GOT3 (cell line): ENCODE data around the gene ARRDC2.
"Not testable (repeated sequence)": the region's sequence is repeated elsewhere in the genome, so short reads cannot be mapped to it uniquely, and the experiment has no call there.

Source experiments
- DNase-seq: peaks from one replicate; lab custom pipeline; 2025; ENCODE audit warnings: mixed read lengths; lab: John Stamatoyannopoulos, UW

ARRDC2 gene

DNA sequence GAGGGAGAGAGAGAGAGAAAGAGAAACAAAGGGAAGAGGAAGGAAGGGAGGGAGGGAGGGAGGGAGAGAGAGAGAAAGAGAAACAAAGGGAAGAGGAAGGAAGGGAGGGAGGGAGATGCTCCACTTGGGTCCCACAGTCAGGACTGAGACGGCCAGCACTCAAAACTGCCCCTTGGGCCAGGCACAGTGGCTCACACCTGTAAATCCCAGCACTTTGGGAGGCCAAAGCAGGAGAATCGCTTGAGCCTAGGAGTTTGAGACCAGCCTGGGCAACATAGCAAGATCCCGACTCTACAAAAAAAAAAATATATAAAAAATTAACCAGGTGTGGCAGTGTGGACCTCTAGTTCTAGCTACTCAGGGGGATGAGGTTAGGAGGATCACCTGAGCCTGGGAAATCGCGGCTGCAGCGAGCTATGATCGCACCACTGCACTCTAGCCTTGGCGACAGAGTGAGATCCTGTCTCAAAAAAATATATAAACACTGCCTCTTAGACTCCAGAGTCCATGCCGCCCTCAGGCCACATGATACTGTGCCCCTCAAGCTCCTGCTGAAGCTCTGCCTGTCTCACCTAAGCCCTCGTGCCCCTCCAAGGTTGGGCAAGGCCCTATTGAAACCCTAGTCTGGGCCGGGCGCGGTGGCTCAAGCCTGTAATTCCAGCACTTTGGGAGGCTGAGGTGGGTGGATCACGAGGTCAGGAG, 8.4 kb downstream of the ARRDC2 start:
- DNase-seq, result no peak

DNA sequence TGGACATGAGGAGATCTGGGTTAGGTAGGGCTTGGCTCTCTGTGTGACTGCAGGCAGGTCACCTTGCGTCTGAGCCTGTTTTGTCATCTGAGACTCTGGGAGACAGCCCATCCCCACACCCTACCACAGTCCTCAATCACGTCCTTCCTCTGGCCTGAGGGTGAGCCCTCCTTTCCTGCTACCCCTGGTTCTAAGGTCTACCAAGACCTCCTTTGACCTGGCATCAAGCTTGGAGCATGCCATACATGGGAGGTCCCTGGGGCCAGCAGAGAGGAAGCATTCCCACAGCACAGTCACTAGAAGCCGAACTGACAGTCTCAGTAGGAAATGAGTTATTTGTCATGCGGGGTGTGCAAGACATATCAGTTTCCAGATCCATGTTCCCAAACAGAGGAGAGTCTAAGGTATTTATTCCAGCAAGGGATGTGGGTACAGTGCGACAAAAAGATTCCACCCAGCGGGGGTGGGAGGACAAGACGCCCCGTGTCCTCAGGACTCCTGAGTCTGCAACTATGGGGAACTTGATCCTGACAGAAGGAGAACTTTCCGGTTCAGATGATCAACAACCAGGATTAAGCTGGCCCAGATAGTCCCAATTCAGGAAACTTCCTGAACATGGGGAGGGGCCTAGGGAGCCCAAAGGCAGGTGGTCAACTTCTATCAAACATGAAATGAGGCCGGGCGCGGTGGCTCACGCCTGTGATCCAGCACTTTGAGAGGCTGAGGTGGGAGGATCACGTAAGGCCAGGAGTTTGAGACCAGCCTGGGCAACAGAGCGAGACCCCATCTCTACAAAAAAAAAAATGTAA, 9.5 kb downstream of the ARRDC2 start:
- no peak for DNase-seq

DNA sequence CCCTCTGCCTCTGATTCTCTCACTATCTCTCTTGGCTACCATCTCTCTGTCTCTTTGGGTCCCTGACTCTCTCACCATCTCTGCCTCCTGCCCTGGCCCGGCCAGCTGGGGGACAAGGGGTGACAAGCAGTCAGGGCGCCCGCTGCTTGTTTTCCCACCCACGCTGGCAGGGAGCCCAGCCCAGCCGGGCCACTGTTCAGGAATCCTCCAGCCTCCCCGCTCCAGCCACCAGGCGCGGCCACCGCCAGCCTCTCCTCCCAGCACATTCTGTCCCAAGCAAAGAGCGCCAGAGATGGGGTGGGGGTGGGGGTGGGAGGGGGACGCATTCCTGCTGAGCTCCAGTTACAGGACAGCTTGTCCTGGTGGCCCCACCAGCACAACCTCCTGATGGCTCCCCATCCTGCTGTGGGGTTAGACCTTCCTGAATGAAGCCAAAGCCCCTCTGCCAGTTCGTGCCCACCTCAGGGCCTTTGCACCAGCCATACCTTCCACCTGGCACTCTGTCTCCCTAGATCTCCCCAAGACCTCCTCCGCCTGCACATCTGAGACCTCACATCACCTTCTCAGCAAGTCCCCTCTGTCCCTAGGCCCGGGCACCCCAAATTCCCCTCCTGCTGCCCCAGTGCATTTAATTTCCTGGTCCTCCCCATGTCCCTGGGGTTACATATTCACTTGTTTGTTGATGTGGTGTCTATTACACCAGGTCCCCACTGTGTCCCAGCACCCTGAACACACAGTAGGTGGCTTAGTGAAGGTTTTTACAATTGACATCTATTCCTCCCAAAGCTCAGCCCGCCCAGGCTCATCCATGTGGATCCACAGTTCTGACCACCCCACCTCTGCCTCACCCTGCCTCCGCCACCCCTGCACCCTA, 12.5 kb downstream of the ARRDC2 start:
- no peak for DNase-seq

DNA sequence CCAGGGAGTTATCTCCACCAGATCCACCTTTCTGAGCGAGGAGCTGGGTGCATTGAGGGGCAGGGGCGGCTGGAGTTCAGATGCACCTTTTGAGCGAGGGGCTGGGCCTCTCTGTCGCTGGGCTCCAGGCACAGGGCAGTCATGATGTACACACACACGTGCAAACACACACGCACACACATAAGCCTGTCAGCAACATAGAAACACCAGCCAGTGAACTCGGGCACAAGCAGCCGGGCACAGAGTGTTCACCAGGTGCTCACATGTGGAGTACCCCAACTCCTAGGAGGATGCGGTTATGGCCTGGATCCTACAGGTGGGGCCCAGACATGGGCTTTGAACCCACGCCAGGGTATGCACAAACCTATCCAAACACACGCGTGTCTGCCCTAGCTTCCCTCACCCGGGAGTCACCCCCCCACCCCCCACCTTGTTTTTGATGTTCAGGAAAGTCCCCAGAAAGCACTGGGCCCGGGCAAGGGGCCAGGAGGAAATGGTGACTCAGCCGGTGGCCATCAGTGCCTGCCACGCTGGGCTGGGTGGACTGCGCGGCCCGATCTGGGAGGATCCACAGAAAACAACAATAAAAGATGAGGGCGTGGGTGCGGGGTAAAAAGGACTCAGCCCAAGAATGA, 13.3 kb downstream of the ARRDC2 start:
- no peak for DNase-seq

DNA sequence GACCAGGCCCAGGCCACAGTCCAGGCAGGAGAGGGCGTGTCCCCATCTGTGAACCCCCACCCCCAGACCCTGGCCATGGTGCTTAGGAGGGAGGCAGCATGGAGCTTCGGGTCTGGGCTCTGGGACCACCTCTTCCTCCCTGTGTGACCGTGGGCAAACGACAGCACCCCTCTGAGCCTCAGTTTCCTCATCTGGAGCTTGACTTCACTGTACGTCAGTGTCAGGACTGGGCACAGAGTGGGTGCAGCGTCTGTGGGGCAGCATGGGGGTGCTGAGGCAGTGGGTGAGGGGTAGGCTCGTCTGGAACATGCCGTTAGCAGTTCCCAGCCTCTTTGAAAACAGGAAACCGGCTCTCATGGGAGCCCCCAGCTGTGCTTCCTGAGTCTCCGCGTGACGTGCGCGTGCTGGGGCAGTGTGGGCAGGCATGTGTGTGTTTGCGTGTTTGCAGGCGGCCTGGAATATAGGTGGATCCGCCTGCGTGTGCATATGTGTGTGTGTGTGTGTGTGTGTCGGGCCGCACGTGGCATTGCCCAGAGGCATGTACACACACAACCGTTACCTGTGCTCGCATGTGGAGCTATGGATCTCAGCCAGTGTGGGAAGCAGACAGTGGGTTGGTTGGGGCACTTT, 15.8 kb downstream of the ARRDC2 start:
- DNase-seq, result no peak

DNA sequence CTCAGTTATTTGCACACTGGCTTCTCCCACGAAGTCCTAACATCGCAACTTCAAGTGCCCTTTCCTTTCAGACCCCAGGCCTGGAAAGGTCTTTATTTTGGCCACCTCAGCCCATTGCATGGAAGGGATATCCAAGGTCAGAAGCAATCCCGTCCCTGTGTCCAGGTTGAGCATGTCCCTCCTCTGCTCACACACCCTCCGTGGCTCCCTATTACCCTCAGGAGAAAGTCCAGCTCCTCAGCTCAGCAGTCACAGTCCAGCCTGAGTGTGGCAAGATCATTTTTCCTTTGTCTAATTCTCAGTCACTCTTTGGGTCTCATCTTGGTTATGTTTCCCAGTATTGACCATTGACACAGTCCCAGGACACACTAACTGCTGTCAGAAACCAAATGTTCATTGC, 19.2 kb downstream of the ARRDC2 start:
- DNase-seq, result no peak

DNA sequence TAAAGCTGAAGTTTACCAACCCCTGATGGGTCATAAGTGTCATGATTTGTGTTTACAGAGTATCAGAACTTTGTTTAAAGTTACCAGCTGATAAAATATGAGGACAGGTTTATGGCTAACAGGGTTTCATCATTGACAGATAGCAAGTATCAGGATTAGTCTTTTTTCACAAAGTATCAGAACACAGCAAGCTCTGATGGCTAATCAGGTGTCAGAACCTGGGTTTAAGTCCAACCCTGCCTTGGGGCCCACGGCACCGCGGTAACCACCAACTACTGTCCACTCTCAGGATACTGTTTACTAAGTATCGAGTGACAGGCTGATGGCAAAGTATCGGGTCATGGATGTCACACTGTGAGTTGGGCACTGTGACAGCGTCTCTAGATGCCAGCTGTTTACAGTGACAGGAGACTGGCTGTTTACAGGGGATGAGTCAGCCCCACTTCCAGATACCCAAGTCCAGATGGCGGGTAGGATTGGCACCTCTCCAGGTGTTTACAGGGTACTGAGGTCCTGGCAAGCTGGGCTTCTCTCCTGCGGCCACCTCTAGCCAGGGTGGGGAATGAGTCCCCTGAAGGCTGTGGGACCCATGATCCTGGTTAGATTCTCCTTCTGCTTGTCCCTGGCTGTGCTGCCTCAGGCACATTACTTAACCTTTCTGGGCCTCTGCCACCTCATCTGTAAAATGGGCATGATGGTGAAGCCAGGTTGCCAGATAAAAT, 21.8 kb downstream of the ARRDC2 start:
- DNase-seq, result no peak

DNA sequence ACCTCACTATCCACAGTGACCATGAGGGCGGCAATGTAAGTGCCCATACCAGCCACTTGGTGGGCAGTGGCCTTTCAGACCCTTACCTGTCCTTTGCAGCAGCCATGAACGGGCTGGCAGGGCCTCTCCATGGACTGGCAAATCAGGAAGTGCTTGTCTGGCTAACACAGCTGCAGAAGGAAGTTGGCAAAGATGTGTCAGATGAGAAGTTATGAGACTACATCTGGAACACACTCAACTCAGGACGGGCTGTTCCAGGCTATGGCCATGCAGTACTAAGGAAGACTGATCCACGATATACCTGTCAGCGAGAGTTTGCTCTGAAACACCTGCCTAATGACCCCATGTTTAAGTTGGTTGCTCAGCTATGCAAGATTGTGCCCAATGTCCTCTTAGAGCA, 23.4 kb downstream of the ARRDC2 start:
- DNase-seq, result not testable (repeated sequence)

DNA sequence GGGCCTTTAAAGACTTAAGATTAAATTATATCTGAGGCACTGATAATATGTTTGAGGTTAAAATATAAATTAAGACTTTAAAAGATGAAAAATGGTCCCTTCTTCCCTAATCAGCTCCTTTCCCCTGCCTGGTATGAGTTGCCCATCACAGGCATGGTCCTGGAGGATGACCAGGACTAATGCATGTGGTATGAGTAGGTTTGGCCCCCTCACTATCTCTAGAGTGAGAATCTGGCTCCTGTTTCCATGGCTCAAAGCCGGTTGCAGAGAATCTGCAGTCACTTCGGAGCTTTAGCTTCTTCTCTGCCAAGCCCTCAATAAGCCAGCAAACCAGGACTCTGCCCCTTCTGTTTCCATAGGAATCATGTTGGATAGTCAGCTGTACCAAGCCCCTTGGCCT, 24.1 kb downstream of the ARRDC2 start:
- DNase-seq, result not testable (repeated sequence)

DNA sequence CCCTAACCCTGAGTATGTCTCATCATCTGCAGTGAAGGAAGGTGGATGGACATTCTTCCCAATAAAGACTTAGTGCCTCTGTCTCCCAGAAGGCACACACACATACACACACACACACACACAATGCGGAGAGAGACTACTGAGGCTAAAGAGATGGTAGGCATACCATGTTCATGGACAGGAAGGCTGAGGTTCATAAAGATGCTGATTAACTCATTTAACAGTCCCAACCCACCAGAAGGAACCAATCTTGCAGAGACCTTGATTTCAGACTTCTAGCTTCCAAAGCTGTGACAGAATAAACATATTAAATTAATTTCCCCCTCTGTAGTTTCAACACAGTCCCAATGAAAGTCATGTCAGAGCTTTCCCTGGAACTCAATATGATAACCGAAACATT, 33.1 kb downstream of the ARRDC2 start:
- DNase-seq, result no peak

DNA sequence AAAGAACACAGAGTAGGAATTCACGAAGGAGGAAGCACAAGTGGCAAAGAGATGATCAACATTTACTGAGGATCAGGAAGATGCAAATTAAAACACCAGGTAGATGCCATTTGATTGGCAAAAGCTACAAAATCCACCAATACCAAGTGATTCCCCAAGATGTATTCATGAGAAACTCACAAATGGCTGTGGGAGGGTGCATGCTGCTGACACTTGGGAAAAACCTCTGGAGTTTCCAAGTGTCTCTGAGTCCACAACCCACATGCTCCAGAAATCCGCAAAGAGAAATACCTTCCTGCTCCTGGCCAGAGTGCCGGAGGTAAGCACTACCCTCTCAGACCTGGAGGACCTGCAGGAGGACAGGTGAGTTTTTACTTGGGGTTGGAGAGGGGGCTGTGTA, 35.7 kb downstream of the ARRDC2 start:
- DNase-seq, result no peak

DNA sequence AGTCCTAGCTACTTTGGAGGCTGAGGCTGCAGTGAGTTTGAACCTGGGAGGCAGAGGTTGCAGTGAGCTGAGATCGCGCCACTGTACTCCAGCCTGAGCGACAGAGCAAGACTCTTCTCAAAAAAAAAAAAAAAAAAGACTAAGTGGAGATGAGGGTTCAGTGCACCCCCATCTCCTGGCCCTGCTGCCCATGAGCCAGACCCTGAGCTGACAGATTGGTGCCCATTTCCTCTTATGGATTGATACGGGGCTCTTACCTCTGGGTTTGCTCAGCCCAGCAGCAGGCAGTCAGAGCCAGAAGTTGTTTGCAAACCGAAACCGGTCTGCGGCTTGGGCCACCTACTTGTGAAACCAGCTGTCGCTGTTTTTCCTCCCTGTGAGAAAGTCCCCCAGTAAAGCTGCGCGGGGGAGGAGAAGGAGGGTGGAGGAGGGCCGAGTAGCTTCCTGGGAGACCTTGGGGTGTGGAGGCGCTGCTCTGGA, 36.9 kb downstream of the ARRDC2 start:
- no peak for DNase-seq

DNA sequence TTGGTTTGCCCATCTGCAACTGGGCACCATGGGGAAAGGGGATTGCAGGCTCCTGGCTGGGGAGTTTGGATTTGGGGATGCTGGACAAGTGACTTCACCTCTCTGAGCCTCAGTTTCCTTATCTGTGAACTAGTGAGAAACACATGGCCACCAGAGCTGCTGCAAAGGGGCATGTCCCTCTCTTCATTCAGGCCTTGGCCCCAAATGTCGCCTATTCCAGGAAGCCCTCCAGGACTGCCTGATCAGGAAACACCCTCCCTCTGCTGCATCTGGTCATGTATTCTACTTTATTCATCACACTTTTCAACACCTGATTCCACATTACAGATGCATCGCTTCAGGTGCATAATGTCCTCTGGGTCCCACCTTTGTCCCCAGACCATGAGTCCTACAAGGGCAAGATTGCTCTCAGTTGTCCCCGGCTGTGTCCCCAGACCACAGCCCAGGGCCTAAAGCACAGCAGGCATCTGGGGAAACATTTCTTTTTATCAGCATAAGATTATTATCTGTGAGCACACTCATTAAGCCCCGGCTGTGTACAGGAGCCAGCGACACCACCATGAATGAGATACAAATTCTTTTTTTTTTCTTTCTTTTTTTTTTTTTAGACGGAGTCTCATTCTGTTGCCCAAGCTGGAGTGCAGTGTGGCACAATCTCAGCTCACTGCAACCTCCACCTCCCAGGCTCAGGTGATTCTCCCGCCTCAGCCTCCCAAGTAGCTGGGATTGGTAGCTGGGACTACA, 37.5 kb downstream of the ARRDC2 start:
- DNase-seq, result no peak

DNA sequence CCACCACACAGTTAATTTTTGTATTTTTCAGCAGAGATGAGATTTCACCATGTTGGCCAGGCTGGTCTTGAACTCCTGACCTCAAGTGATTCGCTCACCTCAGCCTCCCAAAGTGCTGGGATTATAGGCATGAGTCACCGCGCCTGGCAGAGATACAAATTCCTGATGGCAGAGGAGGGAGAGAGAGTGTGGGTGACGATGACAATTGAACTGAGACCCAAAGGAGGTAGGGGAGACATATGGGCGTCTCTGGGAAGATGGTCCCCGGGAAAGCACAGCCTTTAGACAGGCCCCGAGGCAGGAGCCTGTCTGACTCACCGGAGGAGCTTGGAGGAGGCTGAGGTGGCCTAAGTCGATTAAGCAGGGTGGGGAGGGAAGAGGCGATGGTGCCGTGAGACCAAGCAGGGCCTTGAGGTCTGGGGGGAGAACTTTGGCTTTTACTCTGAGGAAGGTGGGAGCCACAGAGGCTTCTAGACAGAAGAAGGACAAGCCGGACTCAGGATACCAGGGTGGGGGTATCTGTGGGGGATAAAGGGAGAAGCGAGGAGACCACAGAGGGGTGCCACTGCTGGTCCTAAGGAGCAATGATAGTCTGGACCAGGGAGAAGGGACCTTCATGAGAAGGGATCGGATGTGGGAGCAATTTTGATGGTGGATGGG, 38.2 kb downstream of the ARRDC2 start:
- DNase-seq, result no peak

DNA sequence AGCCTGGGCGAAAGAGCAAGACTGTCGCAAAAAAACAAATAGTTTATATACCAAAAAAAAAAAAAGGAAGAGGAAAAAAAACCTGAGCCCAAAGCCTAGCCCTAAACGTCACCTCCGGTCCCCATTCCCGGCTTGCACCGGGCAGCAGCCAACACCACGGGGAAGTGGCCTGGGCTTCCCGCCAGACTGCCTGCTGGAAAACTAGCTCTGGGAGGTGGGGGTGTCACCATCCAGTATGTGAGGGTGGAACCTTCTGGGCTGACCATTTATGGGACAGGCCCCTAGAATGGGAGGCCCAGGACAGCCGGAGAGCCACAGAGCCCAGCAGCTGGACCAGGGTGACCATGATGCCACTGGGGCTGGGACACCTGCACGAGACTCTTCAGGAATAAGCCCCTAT, 41.4 kb downstream of the ARRDC2 start:
- no peak for DNase-seq

DNA sequence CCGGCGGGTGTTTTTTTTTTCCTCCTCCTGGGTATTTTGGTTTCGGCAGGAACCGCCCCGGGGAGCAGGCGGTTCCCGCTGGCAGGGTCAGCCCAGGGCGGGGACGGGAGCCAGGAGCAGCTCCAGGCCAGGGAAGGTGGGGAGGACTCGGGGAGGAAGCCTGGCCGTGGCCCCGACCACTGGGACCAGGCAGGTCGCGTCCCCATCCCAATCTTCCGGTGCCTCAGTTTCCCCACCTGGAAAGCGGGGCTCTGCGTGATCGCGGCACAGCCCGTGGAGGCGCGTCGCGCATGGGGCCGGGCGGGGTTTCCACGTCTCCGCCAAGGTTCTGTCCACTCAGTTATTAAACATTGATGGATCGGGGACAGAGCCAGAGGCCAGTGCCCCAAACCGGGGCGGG, 43.9 kb downstream of the ARRDC2 start:
- DNase-seq, result no peak

DNA sequence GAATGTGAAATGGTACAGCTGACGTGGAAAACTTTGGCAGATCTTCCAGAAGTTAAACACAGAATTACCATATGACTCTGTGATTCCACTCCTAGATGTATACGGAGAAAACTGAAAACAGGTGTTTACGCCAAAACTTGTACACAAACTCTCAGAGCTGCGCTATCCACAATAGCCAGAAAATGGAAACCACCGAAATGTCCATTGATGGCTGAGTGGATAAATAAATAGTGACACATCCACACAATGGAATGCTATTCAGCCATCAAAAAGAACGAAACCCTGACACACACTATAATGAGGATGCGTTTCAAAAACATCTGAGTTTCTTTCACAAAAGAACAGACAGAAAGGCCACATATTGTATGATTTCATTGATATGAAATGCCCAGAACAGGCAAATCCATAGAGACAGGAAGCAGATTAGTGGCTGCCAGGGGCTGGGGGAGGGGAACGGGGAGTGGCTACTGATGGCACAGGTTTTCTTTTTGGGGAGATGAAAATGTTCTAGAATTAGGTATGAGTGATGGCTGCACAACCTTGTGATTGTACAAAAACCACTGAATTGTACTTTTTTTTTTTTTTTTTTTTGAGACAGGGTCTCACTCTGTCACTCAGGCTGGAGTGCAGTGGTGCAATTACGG, 45.7 kb downstream of the ARRDC2 start:
- DNase-seq, result no peak

DNA sequence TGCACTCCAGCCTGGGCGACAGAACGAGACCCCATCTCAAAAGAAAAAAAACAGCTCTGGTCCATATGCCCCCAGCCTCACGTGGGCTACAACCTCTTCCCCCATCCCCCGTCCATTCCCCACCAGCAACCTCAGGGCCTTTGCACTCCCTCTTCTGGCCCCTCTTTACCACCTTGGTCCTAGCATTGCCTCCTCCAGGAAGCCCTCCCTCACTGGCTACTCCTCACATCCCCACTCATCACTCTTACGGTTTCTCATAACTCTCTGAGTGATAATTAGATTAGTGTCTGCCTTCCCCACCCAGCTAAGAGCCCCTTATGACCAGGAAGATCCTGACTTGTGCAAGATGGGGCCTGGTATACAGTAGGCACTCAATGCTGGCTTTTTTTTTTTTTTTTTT, 48.0 kb downstream of the ARRDC2 start:
- DNase-seq, result no peak

DNA sequence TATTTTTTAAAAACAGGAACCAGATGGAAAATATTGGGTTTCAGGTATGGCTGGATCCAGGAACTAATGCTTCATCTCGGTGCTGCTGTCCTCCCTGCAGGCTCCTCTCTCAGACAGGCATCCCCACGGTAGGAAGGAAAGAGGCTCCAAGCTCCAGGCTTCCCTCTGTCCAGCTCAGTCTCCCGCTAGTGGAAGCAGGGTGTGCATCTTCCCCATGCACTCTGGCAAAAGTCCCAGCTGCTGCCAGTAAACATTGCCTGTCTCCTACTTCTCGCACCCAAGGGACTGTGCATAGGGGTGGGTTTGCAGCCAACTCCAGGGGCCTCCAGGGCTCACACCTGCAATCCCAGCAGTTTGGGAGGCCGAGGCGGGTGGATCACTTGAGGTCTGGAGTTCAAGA, 49.6 kb downstream of the ARRDC2 start:
- DNase-seq, result no peak
